GM23248 (cell line): ENCODE measurements around the gene SARNP. TPM values are rescaled to one million over a fixed set of nuclear protein-coding genes. Genes with fewer than 3 reads are reported as not detected.

Experiments
- DNase-seq: peaks from one replicate; pipeline ENCODE4 v3.0.0-alpha.2; 2015
- H2AFZ ChIP-seq: fragments of 200-600 bp; sonication (generic); 2 replicates; pipeline ENCODE4 v1.6.1; 2016; ENCODE audit warnings: antibody characterized with exemption
- H3F3A ChIP-seq: fragments of 200-600 bp; sonication (generic); 2 replicates; pipeline ENCODE4 v1.6.1; 2016; ENCODE audit warnings: mild to moderate bottlenecking, antibody characterized with exemption, mixed run types; ENCODE audit not compliant: insufficient read depth
- H3K27ac ChIP-seq: fragments of 200-600 bp; sonication (generic); 2 replicates; pipeline ENCODE4 v1.5.1; 2016; ENCODE audit warnings: mild to moderate bottlenecking
- H3K27me3 ChIP-seq: fragments of 200-600 bp; sonication (generic); replicated peaks from 2 replicates; pipeline ENCODE4 v1.6.1; 2016; ENCODE audit warnings: mild to moderate bottlenecking; ENCODE audit not compliant: insufficient read depth
- H3K36me3 ChIP-seq: fragments of 200-600 bp; sonication (generic); 2 replicates; pipeline ENCODE4 v1.6.1; 2016; ENCODE audit warnings: low read depth, mild to moderate bottlenecking
- H3K4me1 ChIP-seq: fragments of 200-600 bp; sonication (generic); 2 replicates; pipeline ENCODE4 v1.6.1; 2016; ENCODE audit warnings: mild to moderate bottlenecking; ENCODE audit not compliant: insufficient read depth
- H3K4me2 ChIP-seq: fragments of 200-600 bp; sonication (generic); one replicate; pipeline ENCODE4 v1.6.1; 2016; ENCODE audit warnings: mild to moderate bottlenecking; ENCODE audit not compliant: unreplicated experiment
- H3K4me3 ChIP-seq: fragments of 200-600 bp; sonication (generic); 2 replicates; pipeline ENCODE4 v1.5.1; 2016; ENCODE audit warnings: mild to moderate bottlenecking
- H3K79me2 ChIP-seq: fragments of 200-600 bp; sonication (generic); 2 replicates; pipeline ENCODE4 v1.6.1; 2016; ENCODE audit warnings: mild to moderate bottlenecking; ENCODE audit not compliant: insufficient read depth
- H3K9ac ChIP-seq: fragments of 200-600 bp; sonication (generic); 2 replicates; pipeline ENCODE4 v1.6.1; 2016; ENCODE audit warnings: mild to moderate bottlenecking
- H3K9me2 ChIP-seq: fragments of 200-600 bp; sonication (generic); 2 replicates; pipeline ENCODE4 v1.6.1; 2016; ENCODE audit warnings: mixed run types, mild to moderate bottlenecking, moderate library complexity; ENCODE audit not compliant: insufficient read depth
- H3K9me3 ChIP-seq: fragments of 200-600 bp; sonication (generic); one replicate; pipeline ENCODE4 v1.6.1; 2017; ENCODE audit warnings: low read depth
- H4K20me1 ChIP-seq: fragments of 200-600 bp; sonication (generic); 2 replicates; pipeline ENCODE4 v1.6.0; 2016; ENCODE audit not compliant: insufficient read depth
- EZH2 ChIP-seq: fragments of 200-600 bp; sonication (generic); IDR thresholded peaks from 2 replicates; pipeline ENCODE4 v1.6.1; 2018; ENCODE audit warnings: antibody characterized with exemption, mild to moderate bottlenecking; ENCODE audit not compliant: insufficient read depth, poor library complexity, severe bottlenecking
- EZH2phosphoT487 ChIP-seq: fragments of 200-600 bp; sonication (generic); IDR thresholded peaks from 2 replicates; pipeline ENCODE4 v1.6.1; 2018; ENCODE audit warnings: antibody characterized with exemption, moderate library complexity, mild to moderate bottlenecking, low read depth; ENCODE audit not compliant: insufficient read depth
- WGBS, 2 experiments: methylation state at CpG; one replicate each; pipeline ENCODE4 v1.1.6; 2015 to 2017; ENCODE audit warnings: low lambda C conversion rate in 2 of 2, low coverage in 1 of 2; ENCODE audit errors: missing lambda C conversion rate in 2 of 2; 5-methylcytosine and 5-hydroxymethylcytosine counted together
- in situ Hi-C: fragments of 300-500 bp; cut with MboI; formaldehyde crosslinking; loops from 2 replicates; pipeline ENCODE4 v1.15.0; 2020
- polyA plus RNA-seq: library from polyadenylated mRNA; unstranded; fragments of >200 nt; fragmentation: Nextera tagmentation; extraction: Ambion mirVana; gene quantifications from 2 replicates; pipeline ENCODE4 v1.2.1, GENCODE V29; 2016
- total RNA-seq: library from RNA; depleted of rRNA; stranded (reverse); fragments of >200 nt; shearing (Covaris generic); gene quantifications from 2 replicates; pipeline ENCODE4 v1.2.3, GENCODE V29; 2014

Gene SARNP
- total and polyA plus RNA-seq, 2 experiments from 2014 or later, result 53.6 to 131 TPM

GRCh38 chr12:55725556-55725955, 92.0 kb downstream of the SARNP start:
- 0 out of 2 replicates have a peak, but pooled peaks cover 3% of the 10 kb centered on the region for H4K20me1 ChIP-seq
- H3K27me3 ChIP-seq, result no peaks in the 10 kb centered on the region
- no peaks in the 10 kb centered on the region for H3K9me2 ChIP-seq
- in situ Hi-C loops, result no loop called here
- H2AFZ ChIP-seq, result no peak overlapping the region
- peaks cover 40% of the 10 kb centered on the region for H3K4me1 ChIP-seq
- no peak overlapping the region; the same call in 1 of the 2 replicates for H3K4me3 ChIP-seq
- TF ChIP-seq EZH2, result no peak
- TF ChIP-seq EZH2phosphoT487, result no peak
- no peaks in the 10 kb centered on the region for H3K9me3 ChIP-seq
- H3K9ac ChIP-seq, result peak overlapping the region; percentile 97
- H3F3A ChIP-seq, result peaks cover 72% of the 10 kb centered on the region
- DNase-seq, result peak; percentile 2
- peaks cover 36% of the 10 kb centered on the region for H3K79me2 ChIP-seq
- H3K27ac ChIP-seq, result peak overlapping the region; percentile 2; the same call in 1 of the 2 replicates
- 46 to 49% methylated on average over 3 of the region's 3 CpGs for WGBS, 2 experiments
- peaks cover 36% of the 10 kb centered on the region for H3K36me3 ChIP-seq
- H3K4me2 ChIP-seq, result peak overlapping the region; percentile 99

GRCh38 chr12:55724940-55725309, 92.6 kb downstream of the SARNP start:
- H3K4me3 ChIP-seq, result no peak overlapping the region
- in situ Hi-C loops, result no loop called here
- no peak overlapping the region for H2AFZ ChIP-seq
- H4K20me1 ChIP-seq, result 0 out of 2 replicates have a peak, but pooled peaks cover 3% of the 10 kb centered on the region
- peaks cover 71% of the 10 kb centered on the region for H3F3A ChIP-seq
- no peak overlapping the region for H3K4me2 ChIP-seq
- H3K27me3 ChIP-seq, result no peaks in the 10 kb centered on the region
- WGBS, 2 experiments, result 69% methylated on average over 3 of the region's 3 CpGs
- peaks cover 36% of the 10 kb centered on the region for H3K36me3 ChIP-seq
- H3K27ac ChIP-seq, result peak overlapping the region; percentile 2; the same call in 1 of the 2 replicates
- peaks cover 32% of the 10 kb centered on the region for H3K79me2 ChIP-seq
- no peak overlapping the region; the same call in 1 of the 2 replicates for H3K9ac ChIP-seq
- no peaks in the 10 kb centered on the region for H3K9me3 ChIP-seq
- no peaks in the 10 kb centered on the region for H3K9me2 ChIP-seq
- peaks cover 41% of the 10 kb centered on the region for H3K4me1 ChIP-seq
- TF ChIP-seq EZH2 (no peak), EZH2phosphoT487 (no peak)
- DNase-seq, result peak; percentile 12

GRCh38 chr12:55724226-55724939, 93.1 kb downstream of the SARNP start:
- Histone ChIP-seq H3K27me3 (no peaks in the 10 kb centered on the region), H3K27ac (peak overlapping the region; percentile 27; the same call in 1 of the 2 replicates), H3K4me1 (peaks cover 46% of the 10 kb centered on the region), H2AFZ (no peak overlapping the region), H4K20me1 (0 out of 2 replicates have a peak, but pooled peaks cover 3% of the 10 kb centered on the region), H3K9me3 (no peaks in the 10 kb centered on the region), H3K36me3 (peaks cover 36% of the 10 kb centered on the region), H3K9ac (peak overlapping the region; percentile 19), H3K9me2 (no peaks in the 10 kb centered on the region), H3K79me2 (peaks cover 32% of the 10 kb centered on the region), H3F3A (peaks cover 74% of the 10 kb centered on the region), H3K4me3 (no peak overlapping the region), H3K4me2 (no peak overlapping the region)
- in situ Hi-C loops, result no loop called here
- peak; percentile 86 for DNase-seq
- TF ChIP-seq EZH2 (no peak), EZH2phosphoT487 (no peak)
- WGBS, 2 experiments, result 44 to 54% methylated on average over 11 of the region's 11 CpGs

- H3K79me2 ChIP-seq, result peaks cover 32% of the 10 kb centered on the region
- H3K9me2 ChIP-seq, result no peaks in the 10 kb centered on the region
- H2AFZ ChIP-seq, result no peak overlapping the region
- H3K4me1 ChIP-seq, result peaks cover 53% of the 10 kb centered on the region
- H3K36me3 ChIP-seq, result peaks cover 36% of the 10 kb centered on the region
- no peak overlapping the region for H3K4me2 ChIP-seq
- peaks cover 79% of the 10 kb centered on the region for H3F3A ChIP-seq
- WGBS, 2 experiments, result 38 to 45% methylated on average over 10 of the region's 10 CpGs
- 0 out of 2 replicates have a peak, but pooled peaks cover 3% of the 10 kb centered on the region for H4K20me1 ChIP-seq
- no peaks in the 10 kb centered on the region for H3K27me3 ChIP-seq
- in situ Hi-C loops, result no loop called here
- peak; percentile 23 for DNase-seq
- peak overlapping the region; percentile 27 for H3K27ac ChIP-seq
- no peak overlapping the region for H3K4me3 ChIP-seq
- H3K9me3 ChIP-seq, result no peaks in the 10 kb centered on the region
- H3K9ac ChIP-seq, result peak overlapping the region; percentile 19; the same call in 1 of the 2 replicates
- TF ChIP-seq EZH2 (no peak), EZH2phosphoT487 (no peak)
These were observed 93.9 kb downstream of the SARNP start for GRCh38 chr12:55723516-55724225.
